ENCODE data around the gene KRT24. TPM values are rescaled to one million over a fixed set of nuclear protein-coding genes. Genes with fewer than 3 reads are reported as not detected.
A peak's percentile ranks its signal among the peaks of the same experiment; 100 is the strongest.

Gene KRT24
- polyA plus RNA-seq, 2 of the 4 experiments (the other 2 are of a cell fraction): not detected

- DNase-seq (ENCODE audit: low read depth in 1 of 2, low spot score in 1 of 2) (no peak), ATAC-seq (no peak), FAIRE-seq (no peak)
- Histone ChIP-seq H3K4me2 (no peak overlapping the region), H3K27ac (no peak overlapping the region), H3K4me3 (no peak overlapping the region), H3K9me3 (no peaks in the 10 kb centered on the region), H3K4me1 (no peaks in the 10 kb centered on the region)
- ChIA-PET POLR2A (no interaction called here), CTCF (interaction anchor here (1.4 kb wide), 1 partner anchor 9 kb away, joined by 3 read pairs; no protein-coding TSS in a partner anchor)
- 69% methylated on average over 4 of the region's 4 CpGs for WGBS (ENCODE audit: missing lambda C conversion rate)
- TF ChIP-seq RCOR1 (IDR thresholded peaks at IDR 0.05; ENCODE audit: low read depth, low read length) (no peak), JUN (IDR thresholded peaks at IDR 0.05) (no peak)
Measured at GRCh38 chr17:40686192-40686591, 17.4 kb downstream of the KRT24 start.

- H3K4me3 ChIP-seq: no peak overlapping the region
- TF ChIP-seq PHF8 (IDR thresholded peaks at IDR 0.05; ENCODE audit: borderline replicate concordance, low read depth) (no peak), TFCP2L1 (CRISPR knock-in tag; IDR thresholded peaks at IDR 0.05) (no peak), KDM5A (IDR thresholded peaks at IDR 0.05) (no peak), USF2 (IDR thresholded peaks at IDR 0.05) (no peak), ZNF302 (CRISPR knock-in tag; IDR thresholded peaks at IDR 0.05) (no peak), BHLHE40 (IDR thresholded peaks at IDR 0.05; ENCODE audit: low read depth, low read length) (no peak), PBX3 (IDR thresholded peaks at IDR 0.05) (no peak), TP53 (CRISPR knock-in tag; IDR thresholded peaks at IDR 0.05) (no peak), CBX8 (IDR thresholded peaks at IDR 0.05) (no peak), ATOH8 (CRISPR knock-in tag; IDR thresholded peaks at IDR 0.05; ENCODE audit: low read depth) (no peak), RARB (CRISPR knock-in tag; IDR thresholded peaks at IDR 0.05) (no peak), CHD4 (IDR thresholded peaks at IDR 0.05; ENCODE audit: borderline replicate concordance) (no peak), SMC3 (IDR thresholded peaks at IDR 0.05) (no peak), NPAS2 (CRISPR knock-in tag; IDR thresholded peaks at IDR 0.05; ENCODE audit: borderline replicate concordance) (no peak), HEYL (CRISPR knock-in tag; IDR thresholded peaks at IDR 0.05) (no peak), ESRRA (IDR thresholded peaks at IDR 0.05; ENCODE audit: borderline replicate concordance, low read length) (no peak)
- H3K4me2 ChIP-seq: no peak overlapping the region
- CTCF ChIA-PET: interaction anchor here (1.0 to 2.4 kb wide), 5 partner anchors 17 to 868 kb away, joined by 3 to 8 read pairs (median 3); no protein-coding TSS in a partner anchor
- H3K9me3 ChIP-seq: no peaks in the 10 kb centered on the region
- no peaks in the 10 kb centered on the region for H3K4me1 ChIP-seq
- ATAC-seq: no peak
- POLR2A ChIA-PET: no interaction called here
- DNase-seq (ENCODE audit: low read depth in 1 of 2, low spot score in 1 of 2): no peak
- FAIRE-seq: no peak
- H3K27ac ChIP-seq: no peak overlapping the region
Measured at GRCh38 chr17:40680998-40681397, 22.6 kb downstream of the KRT24 start.

GRCh38 chr17:40679523-40679907 is 24.0 kb downstream of the KRT24 start:
- POLR2A ChIA-PET: no interaction called here
- Histone ChIP-seq H3K4me1 (no peaks in the 10 kb centered on the region), H3K9me3 (no peaks in the 10 kb centered on the region), H3K4me2 (no peak overlapping the region), H3K27ac (no peak overlapping the region), H3K4me3 (no peak overlapping the region)
- CTCF ChIA-PET: interaction anchor here (1.0 to 2.4 kb wide), 4 partner anchors 18 to 869 kb away, joined by 3 to 8 read pairs (median 4); no protein-coding TSS in a partner anchor
- ATAC-seq (no peak), DNase-seq (ENCODE audit: low read depth in 1 of 2, low spot score in 1 of 2) (no peak), FAIRE-seq (peak; percentile 80)
- TF ChIP-seq MAX (IDR thresholded peaks at IDR 0.05) (no peak), BHLHE40 (IDR thresholded peaks at IDR 0.05; ENCODE audit: low read depth, low read length) (no peak), NFE2L2 (conservative IDR thresholded peaks at IDR 0.05; ENCODE audit: low read length) (no peak), MAFK (IDR thresholded peaks at IDR 0.05; ENCODE audit: partially characterized antibody) (no peak), RAD21 (conservative IDR thresholded peaks at IDR 0.05 in 1 of 2, IDR thresholded peaks at IDR 0.05 in 1 of 2) (no peak), JUN (IDR thresholded peaks at IDR 0.05) (no peak), MAZ (IDR thresholded peaks at IDR 0.05; ENCODE audit: borderline replicate concordance, low read depth, low read length) (no peak), HOXA7 (CRISPR knock-in tag; IDR thresholded peaks at IDR 0.05) (no peak), CEBPB (IDR thresholded peaks at IDR 0.05) (no peak), CTCF (IDR thresholded peaks at IDR 0.05) (no peak)
- WGBS (ENCODE audit: missing lambda C conversion rate): 56% methylated on average over 2 of the region's 2 CpGs
